ENCODE measurements around the gene SLC39A8. TPM values are rescaled to one million over a fixed set of nuclear protein-coding genes. Genes with fewer than 3 reads are reported as not detected.
"Not testable (repeated sequence)": the region's sequence is repeated elsewhere in the genome, so short reads cannot be mapped to it uniquely, and the experiment has no call there.

Gene SLC39A8
- polyA plus RNA-seq, 1 donor, result 2.7 TPM

DNA sequence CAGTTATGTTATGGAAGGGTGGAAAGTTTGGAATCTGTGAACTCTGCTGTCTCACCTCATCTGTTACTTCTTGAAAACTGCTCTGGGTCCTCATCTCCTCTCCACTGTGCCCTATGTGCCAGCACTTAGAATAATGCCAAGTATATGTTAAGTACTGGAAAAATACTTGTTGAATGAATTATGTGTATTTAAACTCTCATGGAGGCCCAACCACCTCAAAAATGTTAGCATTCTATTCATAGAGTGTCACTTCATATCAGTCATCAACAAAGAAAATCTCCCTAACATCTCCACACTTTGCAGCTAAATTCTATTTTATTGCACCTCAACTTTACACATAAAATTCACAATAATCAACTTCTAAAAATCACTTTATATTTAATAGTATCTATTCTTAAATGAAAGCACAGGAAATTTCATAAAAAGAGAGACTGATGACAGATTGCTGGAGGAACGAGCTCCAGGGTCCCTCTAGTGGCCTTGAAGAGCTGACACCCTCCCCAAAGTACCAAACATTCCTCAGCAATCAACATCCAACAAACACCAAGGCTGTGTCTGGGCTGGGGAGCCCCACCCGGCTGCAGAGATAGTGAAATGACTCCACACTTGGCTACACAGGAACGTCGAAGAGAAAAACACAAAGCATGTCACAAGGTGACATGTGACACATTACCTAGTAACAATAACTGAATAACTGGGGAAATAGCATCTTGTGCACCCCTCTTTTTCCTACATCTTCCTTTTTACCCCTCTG lies 45.8 kb downstream of the SLC39A8 start:
- DNase-seq, result peak; percentile 14

- DNase-seq, result no peak
Observed at GRCh38 chr4:102298716-102299115, 46.6 kb downstream of the SLC39A8 start.

DNA sequence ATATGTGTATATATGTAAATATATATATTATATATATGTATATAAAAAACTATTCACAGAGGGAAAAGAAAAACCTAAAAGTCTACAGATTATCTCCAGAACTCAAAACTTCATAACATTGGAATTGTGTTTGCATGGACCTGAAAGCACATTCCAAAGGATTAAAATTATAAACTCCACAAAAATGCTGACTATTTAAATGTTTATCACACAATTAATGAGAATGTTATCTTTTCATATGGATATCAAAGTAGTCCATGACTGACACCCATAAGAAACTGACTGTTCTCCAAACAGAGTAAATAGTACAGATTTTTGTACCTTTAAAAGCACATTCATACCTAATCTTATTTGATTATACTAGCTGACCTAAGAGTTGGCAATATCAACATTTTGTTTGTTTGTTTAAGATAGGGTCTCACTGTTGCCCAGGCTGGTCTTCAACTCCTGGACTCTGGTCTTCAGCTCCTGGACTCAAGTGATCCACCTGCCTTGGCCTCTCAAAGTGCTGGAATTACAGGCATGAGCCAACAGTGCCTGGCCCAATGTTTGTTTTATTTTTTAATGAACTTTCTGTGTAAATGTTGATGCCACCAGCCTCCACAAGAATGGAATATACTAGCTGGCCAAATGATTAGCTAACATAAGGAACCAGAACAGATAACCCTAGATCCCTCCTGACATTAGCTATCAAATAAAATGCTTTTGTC lies 50.0 kb downstream of the SLC39A8 start:
- no peak for DNase-seq

DNA sequence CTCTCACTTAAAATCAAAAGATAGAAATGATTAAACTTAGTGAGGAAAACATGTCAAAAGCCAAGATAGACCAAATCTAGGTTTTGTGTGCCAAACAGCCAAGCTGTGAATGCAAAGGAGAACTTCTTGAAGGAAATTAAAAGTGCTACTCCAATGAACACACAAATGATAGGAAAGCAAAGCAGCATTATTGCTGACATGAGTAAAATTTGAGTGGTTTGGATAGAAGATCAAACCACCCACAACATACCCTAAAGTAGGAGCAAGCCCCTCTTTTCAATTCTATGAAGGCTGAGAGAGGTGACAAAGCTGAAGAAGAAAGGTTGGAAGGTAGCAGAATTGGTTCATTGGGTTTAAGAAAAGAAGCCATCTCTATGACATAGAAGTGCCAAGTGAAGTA lies 56.8 kb downstream of the SLC39A8 start:
- no peak for DNase-seq

GRCh38 chr4:102285831-102286230 lies 59.5 kb downstream of the SLC39A8 start:
- DNase-seq, result no peak

DNA sequence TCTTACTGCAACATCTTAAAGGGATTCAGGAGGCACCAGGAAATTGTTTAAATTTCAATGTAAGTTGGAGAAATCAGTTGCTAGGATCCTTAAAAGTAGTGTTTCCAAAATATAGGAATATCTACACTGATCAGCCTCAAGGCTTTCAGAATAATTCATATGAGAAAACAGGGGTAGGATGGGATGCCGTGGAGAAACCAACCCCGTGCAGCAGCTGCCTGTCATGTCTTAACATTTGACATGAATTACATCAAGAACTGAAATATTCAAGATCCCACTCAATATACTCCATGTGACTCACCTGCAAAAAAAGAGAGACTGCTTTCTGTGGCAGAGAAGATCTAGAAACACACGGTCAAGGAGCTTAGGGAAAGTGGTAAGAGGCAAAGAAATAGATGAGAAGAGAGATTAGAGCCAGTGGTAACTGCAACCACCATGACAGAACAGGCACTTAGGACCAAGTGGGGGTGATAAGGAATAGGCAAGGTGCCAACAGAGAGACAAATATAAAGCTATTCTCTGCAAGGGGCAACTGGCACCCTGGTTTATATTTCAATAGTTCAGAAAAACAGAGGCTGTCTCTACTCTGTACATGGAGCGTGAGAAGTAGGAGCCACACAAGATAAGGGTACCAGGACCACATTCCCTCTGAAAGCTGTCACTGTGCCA lies 64.0 kb downstream of the SLC39A8 start:
- DNase-seq, result no peak

GRCh38 chr4:102273317-102273716 lies 72.0 kb downstream of the SLC39A8 start:
- not testable (repeated sequence) for DNase-seq

DNA sequence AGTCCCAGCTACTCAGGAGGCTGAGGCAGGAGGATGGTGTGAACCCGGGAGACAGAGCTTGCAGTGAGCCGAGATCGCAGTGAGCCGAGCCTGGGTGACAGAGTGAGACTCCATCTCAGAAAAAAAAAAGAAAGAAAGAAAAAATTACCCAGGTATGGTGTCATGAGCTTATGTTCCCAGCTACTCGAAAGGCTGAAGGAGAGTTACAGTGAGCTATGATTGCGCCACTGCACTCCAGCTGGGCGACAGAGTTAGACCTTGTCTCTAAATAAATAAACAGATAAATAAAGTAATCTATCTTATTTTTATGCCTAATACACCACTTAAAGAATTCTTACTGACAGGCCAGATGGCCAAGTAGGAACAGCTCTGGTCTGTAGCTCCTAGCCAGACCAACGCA lies 73.0 kb downstream of the SLC39A8 start:
- no peak for DNase-seq

- no peak for DNase-seq
Observed at GRCh38 chr4:102268355-102268754, 76.9 kb downstream of the SLC39A8 start.

- DNase-seq, result peak; percentile 42
Observed at GRCh38 chr4:102263024-102263787, 82.1 kb downstream of the SLC39A8 start.

- DNase-seq, result no peak
Observed at GRCh38 chr4:102259702-102260101, 85.6 kb downstream of the SLC39A8 start.

DNA sequence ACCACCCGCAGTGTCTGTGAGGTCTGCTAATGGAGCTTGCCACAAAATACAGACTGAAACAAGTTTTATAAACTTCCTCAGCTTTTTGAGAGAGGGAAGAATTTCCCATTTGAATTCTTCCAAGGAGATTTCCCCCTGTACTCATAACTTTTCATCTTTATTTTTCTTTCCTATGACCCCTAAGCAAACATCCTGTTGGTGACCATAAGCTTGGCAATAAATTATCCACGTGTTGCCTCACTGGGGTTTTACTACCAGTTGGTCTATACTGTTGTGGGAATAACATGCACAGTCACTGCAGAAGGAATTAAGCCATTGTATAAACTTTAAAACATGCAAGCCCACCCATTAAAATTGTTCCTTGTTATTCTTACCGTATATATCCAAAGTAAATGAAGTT lies 86.2 kb downstream of the SLC39A8 start:
- DNase-seq, result no peak

GRCh38 chr4:102256321-102256720 lies 89.0 kb downstream of the SLC39A8 start:
- no peak for DNase-seq

GRCh38 chr4:102253860-102254259 lies 91.4 kb downstream of the SLC39A8 start:
- DNase-seq, result no peak

DNA sequence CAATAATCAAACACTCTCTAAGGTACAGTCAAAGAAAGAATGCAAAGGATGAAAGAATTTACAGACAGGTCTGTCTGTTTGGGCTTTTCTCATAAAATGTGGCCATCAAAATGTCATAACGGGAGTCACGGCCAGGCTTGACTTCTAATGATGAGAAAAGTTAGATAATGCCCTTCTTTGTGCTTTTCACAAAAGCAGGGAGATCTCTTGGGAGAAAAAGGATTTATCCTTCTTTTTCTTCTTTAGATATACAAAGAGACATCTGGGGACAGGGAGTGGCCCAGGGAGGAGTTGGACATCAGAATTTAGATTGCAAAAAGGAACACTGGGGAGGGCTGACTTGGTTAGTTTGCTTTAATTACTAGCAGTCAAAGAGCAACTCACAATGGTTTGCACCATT lies 93.1 kb downstream of the SLC39A8 start:
- DNase-seq, result no peak

DNA sequence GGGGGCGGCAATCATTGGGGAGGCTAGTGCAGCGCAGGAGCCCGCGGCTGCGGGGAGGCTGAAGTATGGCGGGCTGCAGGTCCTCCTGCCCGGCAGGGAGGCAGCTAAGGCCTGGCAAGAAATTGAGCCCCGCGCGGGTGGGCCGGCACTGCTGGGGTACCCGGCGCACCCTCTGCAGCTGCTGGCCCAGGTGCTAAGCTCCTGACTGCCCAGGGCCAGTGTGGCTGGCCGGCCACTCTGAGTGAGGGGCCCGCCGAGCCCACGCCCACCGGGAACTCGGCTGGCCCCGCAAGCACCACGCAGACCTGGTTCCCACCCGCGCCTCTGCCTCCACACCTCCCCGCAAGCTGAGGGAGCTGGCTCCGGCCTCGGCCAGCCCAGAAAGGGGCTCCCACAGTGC lies 94.9 kb downstream of the SLC39A8 start:
- no peak for DNase-seq

DNA sequence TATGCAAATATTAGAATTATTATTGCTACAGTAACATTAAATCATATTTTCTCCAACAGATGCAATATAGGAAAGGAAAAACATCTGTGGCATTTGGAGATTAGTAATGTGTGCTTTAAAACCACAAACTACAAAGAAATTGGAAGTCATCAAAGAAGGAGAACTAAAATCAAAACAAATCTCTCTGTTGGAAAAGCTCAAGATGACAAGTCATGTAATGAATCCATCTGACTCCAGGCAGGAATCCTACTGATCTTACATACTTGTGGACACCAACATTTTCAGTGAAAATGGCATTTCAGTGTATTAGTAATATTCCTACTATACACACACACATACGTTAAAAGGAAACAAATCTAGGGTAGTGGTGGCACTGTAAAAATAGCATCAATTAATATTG lies 98.2 kb downstream of the SLC39A8 start:
- DNase-seq, result no peak

DNA sequence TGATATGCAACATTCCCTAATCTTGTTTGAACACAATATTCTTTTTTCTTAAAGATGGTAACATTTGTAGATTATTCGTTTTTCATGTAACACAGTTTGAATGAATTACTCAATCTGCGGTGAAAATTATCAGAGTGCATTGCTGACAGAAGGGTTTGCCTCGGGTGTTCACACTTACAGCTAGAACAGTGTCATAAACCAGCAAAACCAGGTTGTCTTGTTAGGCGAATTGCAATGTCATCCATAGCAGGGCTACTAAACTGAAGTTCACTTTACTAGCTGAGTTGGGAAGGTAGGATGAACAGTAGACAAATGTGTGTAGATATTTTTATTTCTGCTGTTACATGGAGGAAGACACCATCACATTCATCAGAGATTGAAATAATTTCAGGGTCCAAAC lies 98.9 kb downstream of the SLC39A8 start:
- DNase-seq, result no peak

DNA sequence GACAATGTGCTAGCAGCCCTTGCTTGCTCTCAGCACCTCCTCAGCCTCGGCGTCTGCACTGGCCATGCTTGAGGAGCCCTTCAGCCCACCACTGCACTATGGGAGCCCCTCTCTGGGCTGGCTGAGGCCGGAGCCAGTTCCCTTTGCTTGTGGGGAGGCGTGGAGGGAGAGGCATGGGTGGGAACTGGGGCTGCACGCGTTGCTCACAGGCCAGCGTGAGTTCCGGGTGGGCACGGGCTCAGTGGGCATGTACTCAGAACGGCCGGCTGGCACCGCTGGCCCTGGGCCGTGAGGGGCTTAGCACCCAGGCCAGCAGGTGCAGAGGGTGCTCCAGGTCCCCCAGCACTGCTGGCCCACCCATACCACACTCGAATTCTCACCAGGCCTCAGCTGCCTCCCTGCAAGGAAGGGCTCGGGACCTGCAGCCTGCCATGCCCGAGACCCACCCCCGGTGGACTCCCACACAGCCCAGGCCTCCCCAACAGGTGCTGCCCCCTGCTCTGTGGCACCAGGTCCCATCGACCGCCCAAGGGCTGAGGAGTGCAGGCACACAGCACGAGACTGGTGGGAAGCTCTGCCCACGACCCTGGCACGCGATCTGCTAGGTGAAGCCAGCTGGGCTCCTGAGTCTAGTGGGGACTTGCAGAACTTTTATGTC lies 100.3 kb downstream of the SLC39A8 start:
- no peak for DNase-seq

- DNase-seq, result not testable (repeated sequence)
Observed at GRCh38 chr4:102243296-102243695, 102.0 kb downstream of the SLC39A8 start.

DNA sequence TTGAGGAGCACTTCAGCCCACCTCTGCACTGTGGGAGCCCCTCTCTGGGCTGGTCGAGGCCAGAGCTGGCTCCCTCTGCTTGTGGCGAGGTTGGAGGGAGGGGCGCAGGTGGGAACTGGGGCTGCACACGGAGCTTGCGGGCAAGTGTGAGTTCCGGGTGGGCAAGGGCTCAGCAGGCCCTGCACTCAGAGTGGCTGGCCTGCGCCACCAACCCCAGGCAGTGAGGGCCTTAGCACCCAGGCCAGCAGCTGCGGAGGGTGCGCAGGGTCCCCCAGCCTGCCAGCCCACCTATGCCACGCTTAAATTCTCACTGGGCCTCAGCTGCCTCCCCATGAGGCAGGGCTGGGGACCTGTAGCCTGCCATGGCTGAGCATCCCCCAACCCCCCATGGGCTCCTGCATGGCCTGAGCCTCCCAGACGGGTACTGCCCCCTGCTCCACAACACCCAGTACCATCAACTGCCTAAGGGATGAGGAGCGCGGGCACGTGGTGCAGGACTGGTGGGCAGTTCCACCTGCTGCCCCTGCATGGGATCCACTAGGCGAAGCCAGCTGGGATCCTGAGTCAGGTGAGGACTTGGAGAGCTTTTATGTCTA lies 110.9 kb downstream of the SLC39A8 start:
- DNase-seq, result no peak

DNA sequence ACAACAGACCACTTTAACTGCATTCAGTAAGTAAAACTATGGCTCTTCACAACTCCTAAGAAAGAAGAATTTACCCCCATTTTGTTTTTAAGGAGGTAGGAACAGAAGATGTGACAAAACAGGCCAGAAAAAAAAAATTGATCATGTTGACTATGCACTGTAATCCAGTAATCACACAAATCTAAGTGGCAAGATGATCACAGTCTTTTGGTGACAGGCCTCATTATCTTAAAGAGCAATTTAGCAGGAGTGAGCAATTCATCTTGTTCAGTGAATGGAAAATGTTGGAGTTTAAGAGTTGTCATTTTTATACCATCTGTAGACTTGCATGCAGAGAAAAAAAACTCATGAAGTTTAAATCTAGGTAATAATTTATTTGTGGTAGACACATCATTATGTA lies 115.1 kb downstream of the SLC39A8 start:
- no peak for DNase-seq

Data from hindlimb muscle (tissue), 1 donor.